ENCODE data around the gene CEP70. TPM values are rescaled to one million over a fixed set of nuclear protein-coding genes. Genes with fewer than 3 reads are reported as not detected.
"Not testable (repeated sequence)": the region's sequence is repeated elsewhere in the genome, so short reads cannot be mapped to it uniquely, and the experiment has no call there.

The CEP70 gene
- total RNA-seq, 1 experiment from 2014 or later = 43.9 TPM

GRCh38 chr3:138624518-138624917 is 30.5 kb upstream of the CEP70 start:
- Histone ChIP-seq H3K27ac (ENCODE audit: low read length) (no peak overlapping the region), H3K4me3 (ENCODE audit: low read length) (no peak overlapping the region), H3K79me2 (ENCODE audit: low read length) (peaks cover 77% of the 10 kb centered on the region), H3K9ac (ENCODE audit: low read length) (no peak overlapping the region), H3K4me1 (ENCODE audit: low read length) (peaks cover 6% of the 10 kb centered on the region), H3K27me3 (ENCODE audit: low read length) (no peaks in the 10 kb centered on the region), H3K4me2 (ENCODE audit: low read depth, low read length, poor library complexity, severe bottlenecking) (no peak overlapping the region), H3K9me3 (ENCODE audit: low read length) (no peaks in the 10 kb centered on the region), H3K36me3 (ENCODE audit: insufficient read depth, low read length) (peaks cover 28% of the 10 kb centered on the region; the same call in 1 of the 2 replicates), H4K20me1 (ENCODE audit: insufficient read depth, low read depth, low read length) (no peaks in the 10 kb centered on the region), H2AFZ (ENCODE audit: low read length) (no peak overlapping the region), H3K9me2 (replicated peaks; ENCODE audit: insufficient read depth, low read length) (no peaks in the 10 kb centered on the region)
- DNase-seq = no peak

DNA sequence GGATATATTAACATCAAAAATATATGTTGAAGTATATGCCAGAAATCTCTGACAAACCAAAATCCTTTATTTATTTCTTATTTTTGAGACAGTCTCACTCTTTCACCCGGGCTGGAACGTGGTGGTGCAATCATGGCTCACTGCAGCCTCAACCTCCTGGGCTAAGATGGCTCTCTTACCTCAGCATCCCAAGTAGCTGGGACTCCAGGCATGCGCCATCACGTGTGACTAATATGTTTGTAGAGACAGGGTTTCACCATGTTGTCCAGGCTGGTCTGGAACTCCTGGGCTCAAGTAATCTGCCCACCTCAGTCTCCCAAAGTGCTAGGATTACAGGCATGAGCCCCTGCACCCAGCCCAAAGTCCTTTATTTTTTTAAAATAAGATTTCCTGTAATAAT is 26.4 kb upstream of the CEP70 start:
- Histone ChIP-seq H3K36me3 (ENCODE audit: insufficient read depth, low read length) (peaks cover 12% of the 10 kb centered on the region; the same call in 1 of the 2 replicates), H3K4me1 (ENCODE audit: low read length) (peaks cover 18% of the 10 kb centered on the region), H3K9me3 (ENCODE audit: low read length) (no peaks in the 10 kb centered on the region), H3K4me3 (ENCODE audit: low read length) (no peak overlapping the region), H4K20me1 (ENCODE audit: insufficient read depth, low read depth, low read length) (no peaks in the 10 kb centered on the region), H2AFZ (ENCODE audit: low read length) (no peak overlapping the region), H3K9ac (ENCODE audit: low read length) (no peak overlapping the region), H3K4me2 (ENCODE audit: low read depth, low read length, poor library complexity, severe bottlenecking) (no peak overlapping the region), H3K27ac (ENCODE audit: low read length) (no peak overlapping the region), H3K27me3 (ENCODE audit: low read length) (no peaks in the 10 kb centered on the region), H3K9me2 (replicated peaks; ENCODE audit: insufficient read depth, low read length) (no peaks in the 10 kb centered on the region), H3K79me2 (ENCODE audit: low read length) (peaks cover 88% of the 10 kb centered on the region)
- DNase-seq = no peak

DNA sequence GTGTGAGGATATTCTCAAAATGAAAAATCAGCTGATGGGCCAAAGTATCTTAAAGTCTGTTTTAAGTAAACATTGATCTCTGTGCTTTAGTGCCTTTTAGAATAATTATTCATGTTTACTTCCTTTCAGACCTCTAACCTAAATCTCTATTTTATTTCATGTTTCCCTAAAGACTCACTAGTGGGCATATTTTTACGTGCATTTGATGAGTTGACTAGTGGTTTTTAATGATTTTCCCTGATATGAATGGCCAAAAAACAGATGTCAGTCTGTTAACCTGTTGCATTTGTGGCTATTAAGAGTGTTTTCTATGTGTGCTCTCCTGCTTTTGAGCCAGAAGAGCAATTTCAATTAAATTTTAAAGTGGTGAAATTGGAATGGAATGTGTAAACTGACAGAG is 21.4 kb upstream of the CEP70 start:
- Histone ChIP-seq H3K27ac (ENCODE audit: low read length) (no peak overlapping the region), H4K20me1 (ENCODE audit: insufficient read depth, low read depth, low read length) (no peaks in the 10 kb centered on the region), H3K9ac (ENCODE audit: low read length) (no peak overlapping the region), H3K9me3 (ENCODE audit: low read length) (no peaks in the 10 kb centered on the region), H3K4me3 (ENCODE audit: low read length) (no peak overlapping the region), H3K4me2 (ENCODE audit: low read depth, low read length, poor library complexity, severe bottlenecking) (no peak overlapping the region), H2AFZ (ENCODE audit: low read length) (no peak overlapping the region), H3K79me2 (ENCODE audit: low read length) (peaks cover 94% of the 10 kb centered on the region), H3K36me3 (ENCODE audit: insufficient read depth, low read length) (peaks cover 8% of the 10 kb centered on the region; the same call in 1 of the 2 replicates), H3K4me1 (ENCODE audit: low read length) (peaks cover 32% of the 10 kb centered on the region), H3K27me3 (ENCODE audit: low read length) (no peaks in the 10 kb centered on the region), H3K9me2 (replicated peaks; ENCODE audit: insufficient read depth, low read length) (no peaks in the 10 kb centered on the region)
- no peak for DNase-seq

- H3K27me3 ChIP-seq (ENCODE audit: low read length) = no peaks in the 10 kb centered on the region
- peak overlapping the region; percentile 96 for H3K9ac ChIP-seq (ENCODE audit: low read length)
- peaks cover 59% of the 10 kb centered on the region for H3K79me2 ChIP-seq (ENCODE audit: low read length)
- H3K36me3 ChIP-seq (ENCODE audit: insufficient read depth, low read length) = peaks cover 8% of the 10 kb centered on the region; the same call in 1 of the 2 replicates
- no peaks in the 10 kb centered on the region for H3K9me3 ChIP-seq (ENCODE audit: low read length)
- no peak overlapping the region for H2AFZ ChIP-seq (ENCODE audit: low read length)
- peak; percentile 54 for DNase-seq
- peak overlapping the region; percentile 92 for H3K4me3 ChIP-seq (ENCODE audit: low read length)
- no peaks in the 10 kb centered on the region for H3K9me2 ChIP-seq (replicated peaks; ENCODE audit: insufficient read depth, low read length)
- peaks cover 32% of the 10 kb centered on the region for H3K4me1 ChIP-seq (ENCODE audit: low read length)
- H4K20me1 ChIP-seq (ENCODE audit: insufficient read depth, low read depth, low read length) = no peaks in the 10 kb centered on the region
- H3K27ac ChIP-seq (ENCODE audit: low read length) = peak overlapping the region; percentile 87
- peak overlapping the region; percentile 76 for H3K4me2 ChIP-seq (ENCODE audit: low read depth, low read length, poor library complexity, severe bottlenecking)
These were observed 15.8 kb upstream of the CEP70 start for GRCh38 chr3:138609898-138610266.

- peaks cover 32% of the 10 kb centered on the region for H3K4me1 ChIP-seq (ENCODE audit: low read length)
- peak within 1 kb of the TSS; percentile 92 for H3K4me3 ChIP-seq (ENCODE audit: low read length)
- no peaks in the 10 kb centered on the region for H3K9me3 ChIP-seq (ENCODE audit: low read length)
- no peaks in the 10 kb centered on the region for H4K20me1 ChIP-seq (ENCODE audit: insufficient read depth, low read depth, low read length)
- peaks cover 46% of the 10 kb centered on the region for H3K79me2 ChIP-seq (ENCODE audit: low read length)
- peak within 1 kb of the TSS; percentile 44 for H2AFZ ChIP-seq (ENCODE audit: low read length)
- H3K9ac ChIP-seq (ENCODE audit: low read length) = peak within 1 kb of the TSS; percentile 96
- peak; percentile 91 for DNase-seq
- H3K27ac ChIP-seq (ENCODE audit: low read length) = peak within 1 kb of the TSS; percentile 87
- no peaks in the 10 kb centered on the region for H3K27me3 ChIP-seq (ENCODE audit: low read length)
- H3K9me2 ChIP-seq (replicated peaks; ENCODE audit: insufficient read depth, low read length) = no peaks in the 10 kb centered on the region
- H3K4me2 ChIP-seq (ENCODE audit: low read depth, low read length, poor library complexity, severe bottlenecking) = peak within 1 kb of the TSS; percentile 76
- H3K36me3 ChIP-seq (ENCODE audit: insufficient read depth, low read length) = peaks cover 8% of the 10 kb centered on the region; the same call in 1 of the 2 replicates
These were observed 14.5 kb upstream of the CEP70 start, which contains the start of gene FAIM for GRCh38 chr3:138608322-138609135. FAIM (plus strand) TSS chr3:138608771; CDS start chr3:138619727, 10,956 bp downstream.

- H3K36me3 ChIP-seq (ENCODE audit: insufficient read depth, low read length); H3K4me2 ChIP-seq (ENCODE audit: low read depth, low read length, poor library complexity, severe bottlenecking); H2AFZ ChIP-seq (ENCODE audit: low read length); H3K27me3 ChIP-seq (ENCODE audit: low read length); H3K9me2 ChIP-seq (replicated peaks; ENCODE audit: insufficient read depth, low read length); H4K20me1 ChIP-seq (ENCODE audit: insufficient read depth, low read depth, low read length); DNase-seq; H3K4me3 ChIP-seq (ENCODE audit: low read length); H3K9me3 ChIP-seq (ENCODE audit: low read length); H3K27ac ChIP-seq (ENCODE audit: low read length); H3K4me1 ChIP-seq (ENCODE audit: low read length); H3K79me2 ChIP-seq (ENCODE audit: low read length); H3K9ac ChIP-seq (ENCODE audit: low read length): not testable (repeated sequence)
These were observed 10.1 kb upstream of the CEP70 start for GRCh38 chr3:138604106-138604595.

- not testable (repeated sequence) for H3K27ac ChIP-seq (ENCODE audit: low read length); H3K27me3 ChIP-seq (ENCODE audit: low read length); H3K4me2 ChIP-seq (ENCODE audit: low read depth, low read length, poor library complexity, severe bottlenecking); H3K4me3 ChIP-seq (ENCODE audit: low read length); H3K9ac ChIP-seq (ENCODE audit: low read length); H3K9me2 ChIP-seq (replicated peaks; ENCODE audit: insufficient read depth, low read length); H3K9me3 ChIP-seq (ENCODE audit: low read length); DNase-seq; H3K36me3 ChIP-seq (ENCODE audit: insufficient read depth, low read length); H3K4me1 ChIP-seq (ENCODE audit: low read length); H3K79me2 ChIP-seq (ENCODE audit: low read length); H4K20me1 ChIP-seq (ENCODE audit: insufficient read depth, low read depth, low read length); H2AFZ ChIP-seq (ENCODE audit: low read length)
These were observed 7.6 kb upstream of the CEP70 start for GRCh38 chr3:138601661-138602060.

DNA sequence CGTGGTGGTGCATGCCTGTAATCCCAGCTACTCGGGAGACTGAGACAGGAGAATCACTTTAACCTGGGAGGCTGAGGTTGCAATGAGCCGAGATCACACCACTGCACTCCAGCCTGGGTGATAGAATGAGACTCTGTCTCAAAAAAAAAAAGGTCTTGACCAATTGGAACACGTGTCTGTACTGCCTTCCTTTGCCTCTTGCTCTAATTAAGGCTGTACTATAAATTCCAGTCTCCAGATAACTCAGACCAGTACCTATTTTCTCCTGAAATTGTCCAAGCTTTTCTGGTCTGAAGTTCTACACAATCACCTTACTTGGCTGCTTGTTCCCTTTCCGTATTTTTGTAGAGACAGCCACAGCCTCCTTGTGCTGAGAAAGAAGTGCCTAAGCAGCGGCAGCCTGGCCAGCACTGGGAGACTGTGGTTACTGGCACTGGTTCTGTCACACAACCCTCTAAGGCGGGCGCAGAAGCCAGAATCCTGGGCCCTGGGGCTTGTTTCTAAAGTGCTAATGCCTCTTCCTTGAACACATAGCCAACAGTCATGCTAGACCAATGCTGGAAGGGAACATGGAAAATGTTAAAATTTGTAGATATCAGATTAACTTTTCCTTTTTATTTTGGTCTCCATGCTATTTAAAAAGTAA is 6.2 kb upstream of the CEP70 start:
- Histone ChIP-seq H3K4me3 (ENCODE audit: low read length) (no peak overlapping the region), H3K27me3 (ENCODE audit: low read length) (no peaks in the 10 kb centered on the region), H3K79me2 (ENCODE audit: low read length) (no peaks in the 10 kb centered on the region), H3K36me3 (ENCODE audit: insufficient read depth, low read length) (no peaks in the 10 kb centered on the region), H4K20me1 (ENCODE audit: insufficient read depth, low read depth, low read length) (no peaks in the 10 kb centered on the region), H3K27ac (ENCODE audit: low read length) (no peak overlapping the region), H3K9me3 (ENCODE audit: low read length) (no peaks in the 10 kb centered on the region), H3K4me2 (ENCODE audit: low read depth, low read length, poor library complexity, severe bottlenecking) (no peak overlapping the region), H3K9me2 (replicated peaks; ENCODE audit: insufficient read depth, low read length) (no peaks in the 10 kb centered on the region), H2AFZ (ENCODE audit: low read length) (no peak overlapping the region), H3K9ac (ENCODE audit: low read length) (no peak overlapping the region), H3K4me1 (ENCODE audit: low read length) (peaks cover 8% of the 10 kb centered on the region)
- DNase-seq = no peak
